COLO829 (cell line): Measurements from ENCODE around the gene ASB4.
"Not testable (repeated sequence)": the region's sequence is repeated elsewhere in the genome, so short reads cannot be mapped to it uniquely, and the experiment has no call there.

Experiments used
- DNase-seq: peaks from one replicate; pipeline ENCODE4 v3.0.0; 2012; ENCODE audit warnings: low spot score

The ASB4 gene

GRCh38 chr7:95485391-95486123, at the start of gene ASB4:
Gene ASB4, plus strand, starts transcription at chr7:95485943. Its CDS starts 29 bp downstream, at chr7:95485972.
- no peak for DNase-seq

- DNase-seq: no peak
Observed at GRCh38 chr7:95436407-95436806, 49.3 kb upstream of the ASB4 start.

GRCh38 chr7:95440394-95441038, 45.2 kb upstream of the ASB4 start:
- no peak for DNase-seq

GRCh38 chr7:95441042-95441823, 44.5 kb upstream of the ASB4 start:
- no peak for DNase-seq

GRCh38 chr7:95444796-95445195, 40.9 kb upstream of the ASB4 start:
- no peak for DNase-seq

GRCh38 chr7:95446618-95447017, 39.1 kb upstream of the ASB4 start:
- no peak for DNase-seq

GRCh38 chr7:95454438-95455045, 31.2 kb upstream of the ASB4 start:
- no peak for DNase-seq

GRCh38 chr7:95457947-95458346, 27.8 kb upstream of the ASB4 start:
- DNase-seq: no peak

- not testable (repeated sequence) for DNase-seq
Observed at GRCh38 chr7:95460653-95461052, 25.1 kb upstream of the ASB4 start.

GRCh38 chr7:95467912-95468607, 17.7 kb upstream of the ASB4 start:
- no peak for DNase-seq

- DNase-seq: no peak
Observed at GRCh38 chr7:95469187-95469586, 16.6 kb upstream of the ASB4 start.

GRCh38 chr7:95469848-95470247, 15.9 kb upstream of the ASB4 start:
- DNase-seq: no peak

- DNase-seq: peak; percentile 73
Observed at GRCh38 chr7:95470452-95470851, 15.3 kb upstream of the ASB4 start.

- no peak for DNase-seq
Observed at GRCh38 chr7:95471071-95471470, 14.7 kb upstream of the ASB4 start.

GRCh38 chr7:95472581-95473161, 13.1 kb upstream of the ASB4 start:
- DNase-seq: no peak

- no peak for DNase-seq
Observed at GRCh38 chr7:95473276-95473985, 12.3 kb upstream of the ASB4 start.

- no peak for DNase-seq
Observed at GRCh38 chr7:95476072-95476847, 9.5 kb upstream of the ASB4 start.

GRCh38 chr7:95476904-95477594, 8.7 kb upstream of the ASB4 start:
- peak; percentile 82 for DNase-seq

GRCh38 chr7:95478272-95479037, 7.3 kb upstream of the ASB4 start:
- DNase-seq: no peak
